ENCODE data around the gene ATRAID.

- TF ChIP-seq POLR2AphosphoS5 (IDR thresholded peaks at IDR 0.05): no peak
- TF ChIP-seq, protein P1, sequence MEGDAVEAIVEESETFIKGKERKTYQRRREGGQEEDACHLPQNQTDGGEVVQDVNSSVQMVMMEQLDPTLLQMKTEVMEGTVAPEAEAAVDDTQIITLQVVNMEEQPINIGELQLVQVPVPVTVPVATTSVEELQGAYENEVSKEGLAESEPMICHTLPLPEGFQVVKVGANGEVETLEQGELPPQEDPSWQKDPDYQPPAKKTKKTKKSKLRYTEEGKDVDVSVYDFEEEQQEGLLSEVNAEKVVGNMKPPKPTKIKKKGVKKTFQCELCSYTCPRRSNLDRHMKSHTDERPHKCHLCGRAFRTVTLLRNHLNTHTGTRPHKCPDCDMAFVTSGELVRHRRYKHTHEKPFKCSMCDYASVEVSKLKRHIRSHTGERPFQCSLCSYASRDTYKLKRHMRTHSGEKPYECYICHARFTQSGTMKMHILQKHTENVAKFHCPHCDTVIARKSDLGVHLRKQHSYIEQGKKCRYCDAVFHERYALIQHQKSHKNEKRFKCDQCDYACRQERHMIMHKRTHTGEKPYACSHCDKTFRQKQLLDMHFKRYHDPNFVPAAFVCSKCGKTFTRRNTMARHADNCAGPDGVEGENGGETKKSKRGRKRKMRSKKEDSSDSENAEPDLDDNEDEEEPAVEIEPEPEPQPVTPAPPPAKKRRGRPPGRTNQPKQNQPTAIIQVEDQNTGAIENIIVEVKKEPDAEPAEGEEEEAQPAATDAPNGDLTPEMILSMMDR (IDR thresholded peaks at IDR 0.05): no peak
- TF ChIP-seq POLR2A (IDR thresholded peaks at IDR 0.05): no peak
- TF ChIP-seq EP300 (IDR thresholded peaks at IDR 0.05): no peak
Measured at GRCh38 chr2:27201675-27202074, 10.2 kb upstream of the ATRAID start.

Measured in upper lobe of left lung (tissue), 4 donors.